ENCODE results near the gene MDFIC. TPM values are rescaled to one million over a fixed set of nuclear protein-coding genes. Genes with fewer than 3 reads are reported as not detected.

Gene MDFIC
- polyA plus RNA-seq, 4 donors, result 0.67 to 10.5 (median 4.9) TPM

DNA sequence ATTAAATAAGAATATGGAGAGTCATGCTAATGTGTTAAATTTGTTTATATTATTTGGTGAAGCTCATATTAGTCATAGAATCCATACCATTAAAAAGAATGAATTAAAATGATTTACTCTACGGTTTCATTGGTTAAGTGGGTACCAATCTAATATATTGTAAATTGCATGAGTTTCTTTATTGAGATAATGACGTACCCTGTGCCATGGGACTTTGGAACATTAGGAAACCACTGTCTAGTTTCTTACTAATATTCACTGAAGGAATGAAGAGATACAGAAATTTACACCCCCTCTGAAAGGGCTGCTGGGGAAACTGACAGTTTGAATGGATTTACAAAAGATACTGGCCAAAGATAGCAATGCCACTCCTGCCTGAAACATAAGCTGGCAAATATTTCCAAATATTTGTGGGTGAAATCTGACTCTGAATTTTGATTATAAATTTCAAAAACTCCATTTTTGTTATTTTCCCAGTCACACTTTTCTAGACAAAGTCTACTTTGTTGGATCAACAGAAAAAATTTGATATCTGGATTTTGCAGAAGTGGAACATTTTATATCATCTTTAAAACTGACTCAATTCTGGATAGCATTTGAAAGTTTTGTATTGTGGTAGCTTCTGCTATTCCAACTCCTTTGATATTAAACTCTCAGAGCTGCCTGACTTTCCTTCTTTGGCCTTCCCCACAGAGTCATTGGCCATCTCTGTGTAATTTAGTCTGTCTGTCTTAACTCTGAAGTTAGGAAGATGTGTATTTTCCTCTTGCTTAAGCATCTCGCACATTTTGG lies 22.3 kb downstream of the MDFIC start:
- Histone ChIP-seq H3K27me3 (ENCODE audit: control insufficient read depth in 3 of 3, insufficient read depth in 3 of 3, low read length in 3 of 3) (no peaks in the 10 kb centered on the region), H3K9me3 (ENCODE audit: control insufficient read depth in 2 of 2, insufficient read depth in 1 of 2, low read depth in 1 of 2, low read length in 1 of 2) (no peaks in the 10 kb centered on the region), H3K27ac (ENCODE audit: low read depth in 1 of 3, low read length in 2 of 3) (peak overlapping the region in 1 of 3 donors; percentile 46), H3K4me1 (ENCODE audit: control insufficient read depth in 3 of 3, insufficient read depth in 2 of 3, low read depth in 1 of 3, low read length in 2 of 3) (no peaks in the 10 kb centered on the region), H3K4me3 (ENCODE audit: low read depth in 1 of 3, low read length in 3 of 3) (no peak overlapping the region), H3K36me3 (ENCODE audit: control insufficient read depth in 3 of 3, insufficient read depth in 2 of 3, low read depth in 1 of 3, low read length in 3 of 3) (peaks cover 0 to 2% (median 0%) of the 10 kb centered on the region in 3 donors)
- DNase-seq, result no peak
- 72 to 81% (median 76%) methylated on average over 3 of the region's 3 CpGs for WGBS, 3 donors
- FAIRE-seq, result no peak

DNA sequence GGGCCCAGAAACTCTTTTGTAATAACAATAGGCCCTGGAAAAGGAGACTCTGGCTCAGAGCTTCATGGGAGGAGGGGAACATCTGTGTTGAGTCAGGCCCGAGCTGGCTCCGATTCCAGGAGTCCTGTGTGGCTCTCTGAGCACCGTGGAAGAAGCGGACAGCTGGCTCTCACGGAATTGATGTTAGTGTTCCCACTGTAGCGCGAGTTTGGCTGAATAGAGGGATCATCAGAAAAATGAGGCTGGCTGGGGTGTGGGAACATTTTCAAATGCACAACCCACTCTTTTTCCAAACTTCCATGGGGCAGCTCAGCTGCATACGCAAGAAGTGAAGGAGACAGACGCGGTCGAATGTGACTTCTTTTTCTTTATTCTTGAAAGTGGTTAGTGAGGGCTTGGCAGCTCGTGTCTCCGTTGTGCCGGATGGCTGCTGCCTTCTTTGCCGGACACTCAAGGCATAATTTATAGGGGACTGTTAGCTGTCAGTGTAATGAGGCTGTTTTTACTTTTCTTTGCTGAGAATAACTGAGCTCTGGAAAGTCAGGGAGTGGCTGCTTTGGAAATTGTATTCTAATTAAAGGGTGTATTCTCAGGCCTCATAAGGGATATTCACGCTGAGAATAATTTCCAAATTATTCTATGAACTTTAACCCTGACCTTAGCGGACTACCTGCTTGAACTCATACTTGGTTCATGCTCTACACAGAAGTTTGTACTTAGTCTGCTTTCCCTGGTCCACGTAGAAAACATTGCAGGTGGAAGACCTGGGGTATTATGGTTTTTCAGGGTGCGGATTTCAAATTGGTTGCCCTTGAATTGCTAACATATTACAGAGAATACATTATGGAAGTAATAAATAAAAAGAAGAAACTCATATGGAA lies 23.1 kb downstream of the MDFIC start:
- H3K4me3 ChIP-seq (ENCODE audit: low read depth in 1 of 3, low read length in 3 of 3), result peak overlapping the region in 1 of 3 donors; percentile 8
- H3K27ac ChIP-seq (ENCODE audit: low read depth in 1 of 3, low read length in 2 of 3), result peak overlapping the region in 2 of 3 donors; percentile 11 to 46
- WGBS, 3 donors, result 61 to 83% (median 79%) methylated on average over 19 of the region's 19 CpGs
- DNase-seq (peak in 1 of 2 donors; percentile 21), FAIRE-seq (no peak)
- peaks cover 0 to 2% (median 0%) of the 10 kb centered on the region in 3 donors for H3K36me3 ChIP-seq (ENCODE audit: control insufficient read depth in 3 of 3, insufficient read depth in 2 of 3, low read depth in 1 of 3, low read length in 3 of 3)
- no peaks in the 10 kb centered on the region for H3K27me3 ChIP-seq (ENCODE audit: control insufficient read depth in 3 of 3, insufficient read depth in 3 of 3, low read length in 3 of 3)
- H3K4me1 ChIP-seq (ENCODE audit: control insufficient read depth in 3 of 3, insufficient read depth in 2 of 3, low read depth in 1 of 3, low read length in 2 of 3), result no peaks in the 10 kb centered on the region
- H3K9me3 ChIP-seq (ENCODE audit: control insufficient read depth in 2 of 2, insufficient read depth in 1 of 2, low read depth in 1 of 2, low read length in 1 of 2), result no peaks in the 10 kb centered on the region

DNA sequence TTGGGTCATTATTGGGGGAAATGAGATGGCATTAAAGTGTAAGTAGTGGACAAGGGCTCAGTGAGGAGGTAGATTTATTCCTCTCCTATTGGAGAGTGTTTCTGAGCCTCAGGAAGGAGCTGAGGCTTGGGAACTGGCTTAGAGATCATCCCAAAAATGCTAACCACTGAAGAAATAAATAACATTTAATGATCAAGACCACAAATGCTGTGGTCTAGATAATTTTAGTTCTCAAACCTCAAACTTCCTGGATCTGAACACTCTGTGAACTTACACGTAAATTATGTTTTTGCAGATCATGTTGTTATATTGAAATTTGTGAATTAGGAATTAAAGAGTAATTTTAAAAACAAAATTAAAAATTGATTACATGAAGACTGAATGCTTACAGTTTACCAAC lies 27.3 kb downstream of the MDFIC start:
- WGBS, 3 donors, result 64 to 75% (median 67%) methylated on average over 1 of the region's 1 CpG
- Histone ChIP-seq H3K4me1 (ENCODE audit: control insufficient read depth in 3 of 3, insufficient read depth in 2 of 3, low read depth in 1 of 3, low read length in 2 of 3) (no peaks in the 10 kb centered on the region), H3K36me3 (ENCODE audit: control insufficient read depth in 3 of 3, insufficient read depth in 2 of 3, low read depth in 1 of 3, low read length in 3 of 3) (no peaks in the 10 kb centered on the region), H3K27me3 (ENCODE audit: control insufficient read depth in 3 of 3, insufficient read depth in 3 of 3, low read length in 3 of 3) (no peaks in the 10 kb centered on the region), H3K27ac (ENCODE audit: low read depth in 1 of 3, low read length in 2 of 3) (no peak overlapping the region), H3K4me3 (ENCODE audit: low read depth in 1 of 3, low read length in 3 of 3) (no peak overlapping the region), H3K9me3 (ENCODE audit: control insufficient read depth in 2 of 2, insufficient read depth in 1 of 2, low read depth in 1 of 2, low read length in 1 of 2) (no peaks in the 10 kb centered on the region)
- DNase-seq (peak in 1 of 2 donors; percentile 19), FAIRE-seq (no peak)

DNA sequence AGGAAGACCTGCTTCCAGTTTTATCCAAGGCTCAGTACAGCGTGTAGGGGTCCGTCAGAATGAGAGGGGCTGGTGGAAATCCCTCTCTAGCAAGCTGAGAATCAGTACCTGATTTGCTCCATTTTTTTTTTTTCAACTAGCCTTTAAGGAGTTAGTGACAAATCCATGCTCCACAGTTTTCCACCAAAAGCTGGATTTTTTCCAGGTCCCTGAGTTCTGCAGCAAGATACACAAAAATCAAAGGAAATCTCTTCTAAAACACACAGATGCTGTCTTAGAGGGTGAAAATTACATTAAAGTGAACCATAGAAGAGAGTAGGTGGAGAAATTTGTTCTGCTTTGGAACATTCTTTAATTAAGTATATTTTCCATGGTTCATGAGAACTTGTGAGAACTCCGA lies 30.4 kb downstream of the MDFIC start:
- WGBS, 3 donors, result 65 to 90% (median 89%) methylated on average over 3 of the region's 3 CpGs

DNA sequence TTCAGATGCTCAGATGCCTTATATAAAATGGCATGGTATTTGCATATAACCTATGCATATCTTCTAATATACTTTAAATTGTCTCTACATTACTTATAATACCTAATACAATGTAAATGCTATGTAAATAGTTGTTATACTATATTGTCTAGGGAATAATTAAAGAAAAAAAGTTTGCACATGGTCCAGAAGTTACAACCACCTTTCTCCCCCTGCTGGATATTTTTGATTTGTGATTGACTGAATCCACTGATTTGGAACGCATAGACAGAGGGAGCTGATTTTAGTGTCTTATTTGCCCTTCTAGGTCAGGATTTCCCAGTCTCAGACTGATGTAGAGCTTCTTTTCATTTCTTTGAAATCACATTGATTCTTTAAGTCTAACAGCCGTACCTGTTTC lies 31.8 kb downstream of the MDFIC start:
- no peaks in the 10 kb centered on the region for H3K4me1 ChIP-seq (ENCODE audit: control insufficient read depth in 3 of 3, insufficient read depth in 2 of 3, low read depth in 1 of 3, low read length in 2 of 3)
- FAIRE-seq (no peak), DNase-seq (no peak)
- no peak overlapping the region for H3K4me3 ChIP-seq (ENCODE audit: low read depth in 1 of 3, low read length in 3 of 3)
- no peak overlapping the region for H3K27ac ChIP-seq (ENCODE audit: low read depth in 1 of 3, low read length in 2 of 3)
- no peaks in the 10 kb centered on the region for H3K36me3 ChIP-seq (ENCODE audit: control insufficient read depth in 3 of 3, insufficient read depth in 2 of 3, low read depth in 1 of 3, low read length in 3 of 3)
- WGBS, 3 donors, result 82 to 90% (median 88%) methylated on average over 2 of the region's 2 CpGs
- H3K27me3 ChIP-seq (ENCODE audit: control insufficient read depth in 3 of 3, insufficient read depth in 3 of 3, low read length in 3 of 3), result no peaks in the 10 kb centered on the region
- no peaks in the 10 kb centered on the region for H3K9me3 ChIP-seq (ENCODE audit: control insufficient read depth in 2 of 2, insufficient read depth in 1 of 2, low read depth in 1 of 2, low read length in 1 of 2)

More for the DNA sequence above, 30.4 kb downstream of the MDFIC start:
- Histone ChIP-seq H3K27ac (ENCODE audit: low read depth in 1 of 3, low read length in 2 of 3) (no peak overlapping the region), H3K27me3 (ENCODE audit: control insufficient read depth in 3 of 3, insufficient read depth in 3 of 3, low read length in 3 of 3) (no peaks in the 10 kb centered on the region), H3K4me3 (ENCODE audit: low read depth in 1 of 3, low read length in 3 of 3) (no peak overlapping the region), H3K4me1 (ENCODE audit: control insufficient read depth in 3 of 3, insufficient read depth in 2 of 3, low read depth in 1 of 3, low read length in 2 of 3) (no peaks in the 10 kb centered on the region), H3K36me3 (ENCODE audit: control insufficient read depth in 3 of 3, insufficient read depth in 2 of 3, low read depth in 1 of 3, low read length in 3 of 3) (no peaks in the 10 kb centered on the region), H3K9me3 (ENCODE audit: control insufficient read depth in 2 of 2, insufficient read depth in 1 of 2, low read depth in 1 of 2, low read length in 1 of 2) (no peaks in the 10 kb centered on the region)
- no peak for FAIRE-seq
- DNase-seq, result no peak

DNA sequence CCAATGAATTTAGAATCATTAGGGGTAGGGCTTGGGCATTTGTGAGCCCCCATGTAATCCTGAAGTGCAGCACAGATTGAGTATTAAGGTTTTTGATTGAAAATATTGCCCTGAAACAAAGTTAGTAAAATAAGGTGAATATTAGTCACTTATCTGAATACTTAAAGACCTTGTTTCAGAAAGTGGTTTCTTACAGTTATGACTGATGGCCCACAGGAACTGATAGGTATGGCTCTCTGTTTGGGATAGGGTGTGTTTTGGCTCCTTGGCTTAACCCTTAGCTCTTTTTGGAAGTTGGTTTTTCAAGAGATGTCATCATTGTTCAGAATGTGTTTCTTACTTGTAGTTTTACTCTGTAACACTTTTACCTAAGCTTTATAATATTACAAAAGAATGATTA lies 34.8 kb downstream of the MDFIC start:
- Histone ChIP-seq H3K27ac (ENCODE audit: low read depth in 1 of 3, low read length in 2 of 3) (no peak overlapping the region), H3K9me3 (ENCODE audit: control insufficient read depth in 2 of 2, insufficient read depth in 1 of 2, low read depth in 1 of 2, low read length in 1 of 2) (no peaks in the 10 kb centered on the region), H3K27me3 (ENCODE audit: control insufficient read depth in 3 of 3, insufficient read depth in 3 of 3, low read length in 3 of 3) (no peaks in the 10 kb centered on the region), H3K4me3 (ENCODE audit: low read depth in 1 of 3, low read length in 3 of 3) (no peak overlapping the region), H3K4me1 (ENCODE audit: control insufficient read depth in 3 of 3, insufficient read depth in 2 of 3, low read depth in 1 of 3, low read length in 2 of 3) (no peaks in the 10 kb centered on the region), H3K36me3 (ENCODE audit: control insufficient read depth in 3 of 3, insufficient read depth in 2 of 3, low read depth in 1 of 3, low read length in 3 of 3) (no peaks in the 10 kb centered on the region)
- DNase-seq (no peak), FAIRE-seq (no peak)

DNA sequence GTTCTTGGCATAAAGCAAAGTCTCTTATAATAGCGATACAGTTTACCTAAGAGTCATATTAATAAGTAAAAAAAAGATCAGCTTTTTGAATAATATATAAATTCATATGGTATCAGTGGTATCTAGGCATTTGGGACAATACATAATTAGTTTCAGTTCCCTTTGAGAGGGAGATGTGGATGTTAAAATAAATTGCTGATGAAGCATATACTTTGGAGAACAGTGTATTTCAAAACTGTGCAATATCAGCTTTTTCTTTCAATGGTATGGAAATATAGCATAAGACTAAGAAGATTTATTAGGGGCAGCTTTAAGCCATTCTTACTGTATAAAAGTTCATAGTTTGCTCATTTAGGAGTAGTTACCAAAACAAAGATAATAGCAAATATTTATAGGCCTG lies 35.5 kb downstream of the MDFIC start:
- no peaks in the 10 kb centered on the region for H3K27me3 ChIP-seq (ENCODE audit: control insufficient read depth in 3 of 3, insufficient read depth in 3 of 3, low read length in 3 of 3)
- H3K4me3 ChIP-seq (ENCODE audit: low read depth in 1 of 3, low read length in 3 of 3), result no peak overlapping the region
- WGBS, 3 donors, result 89 to 95% (median 91%) methylated on average over 1 of the region's 1 CpG
- no peak overlapping the region for H3K27ac ChIP-seq (ENCODE audit: low read depth in 1 of 3, low read length in 2 of 3)
- FAIRE-seq (no peak), DNase-seq (no peak)
- no peaks in the 10 kb centered on the region for H3K9me3 ChIP-seq (ENCODE audit: control insufficient read depth in 2 of 2, insufficient read depth in 1 of 2, low read depth in 1 of 2, low read length in 1 of 2)
- H3K36me3 ChIP-seq (ENCODE audit: control insufficient read depth in 3 of 3, insufficient read depth in 2 of 3, low read depth in 1 of 3, low read length in 3 of 3), result no peaks in the 10 kb centered on the region
- H3K4me1 ChIP-seq (ENCODE audit: control insufficient read depth in 3 of 3, insufficient read depth in 2 of 3, low read depth in 1 of 3, low read length in 2 of 3), result no peaks in the 10 kb centered on the region

DNA sequence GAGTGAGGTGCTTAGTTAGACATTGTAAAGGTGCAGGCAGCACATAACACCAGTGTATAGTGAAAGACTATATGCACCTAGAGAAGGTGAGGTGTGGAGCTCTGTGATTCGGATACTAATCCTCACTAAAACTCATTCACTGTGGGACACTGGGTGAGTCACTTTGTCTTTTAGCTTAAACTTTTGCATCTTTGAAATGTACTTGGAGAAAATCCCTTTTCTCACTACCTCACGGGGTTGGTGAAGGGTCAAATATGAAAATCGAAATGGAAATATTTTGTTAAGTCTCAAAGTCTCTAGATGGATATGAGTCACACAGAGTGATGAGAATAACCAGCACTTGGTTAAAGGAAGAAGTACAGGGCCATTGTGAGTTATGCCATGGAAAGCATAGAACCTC lies 38.0 kb downstream of the MDFIC start:
- Histone ChIP-seq H3K9me3 (ENCODE audit: control insufficient read depth in 2 of 2, insufficient read depth in 1 of 2, low read depth in 1 of 2, low read length in 1 of 2) (no peaks in the 10 kb centered on the region), H3K4me3 (ENCODE audit: low read depth in 1 of 3, low read length in 3 of 3) (no peak overlapping the region), H3K27me3 (ENCODE audit: control insufficient read depth in 3 of 3, insufficient read depth in 3 of 3, low read length in 3 of 3) (no peaks in the 10 kb centered on the region), H3K27ac (ENCODE audit: low read depth in 1 of 3, low read length in 2 of 3) (no peak overlapping the region), H3K36me3 (ENCODE audit: control insufficient read depth in 3 of 3, insufficient read depth in 2 of 3, low read depth in 1 of 3, low read length in 3 of 3) (no peaks in the 10 kb centered on the region), H3K4me1 (ENCODE audit: control insufficient read depth in 3 of 3, insufficient read depth in 2 of 3, low read depth in 1 of 3, low read length in 2 of 3) (no peaks in the 10 kb centered on the region)
- no peak for DNase-seq
- no peak for FAIRE-seq
- 77 to 89% (median 82%) methylated on average over 3 of the region's 3 CpGs for WGBS, 3 donors

All from small intestine (tissue), 7 donors.